ENCODE measurements around the gene VAMP8.
A peak's percentile ranks its signal among the peaks of the same experiment; 100 is the strongest.

The VAMP8 gene

DNA sequence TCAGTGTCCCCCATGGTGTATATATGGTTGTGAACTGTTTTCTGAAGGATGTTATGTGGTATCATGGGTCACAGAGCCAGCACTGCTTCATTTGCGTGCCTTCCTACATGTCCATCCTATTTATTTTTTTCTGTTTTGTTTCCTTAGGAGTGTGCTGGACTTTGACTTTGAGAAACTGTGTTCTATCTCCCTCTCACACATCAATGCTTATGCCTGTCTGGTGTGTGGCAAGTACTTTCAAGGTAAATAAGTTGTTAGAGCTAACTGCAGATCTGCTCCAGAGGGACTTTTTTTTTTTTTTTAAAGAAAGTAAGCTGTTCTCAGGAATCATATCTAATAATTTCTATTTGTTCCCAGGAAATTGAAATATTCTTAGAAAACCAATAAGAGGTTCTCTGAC is 44.0 kb downstream of the VAMP8 start:
- Histone ChIP-seq H3K9me3 (ENCODE audit: control extremely low read depth in 1 of 5, control insufficient read depth in 4 of 5, insufficient read depth in 2 of 5, low read depth in 1 of 5, low read length in 4 of 5) (no peaks in the 10 kb centered on the region), H3K36me3 (ENCODE audit: control insufficient read depth in 4 of 4, insufficient read depth in 4 of 4, low read length in 3 of 4) (peaks cover 23 to 70% (median 44%) of the 10 kb centered on the region in 4 experiments), H3K27ac (ENCODE audit: insufficient read depth in 1 of 2, low read depth in 1 of 2, low read length in 2 of 2, poor library complexity in 1 of 2, severe bottlenecking in 2 of 2) (no peak overlapping the region), H3K4me3 (ENCODE audit: control insufficient read depth in 1 of 7, extremely low read depth in 1 of 7, insufficient read depth in 4 of 7, low read depth in 2 of 7, low read length in 6 of 7) (no peak overlapping the region), H3K27me3 (replicated peaks in 2 of 5; ENCODE audit: control insufficient read depth in 4 of 5, insufficient read depth in 5 of 5, low read length in 4 of 5) (no peaks in the 10 kb centered on the region), H3K4me1 (ENCODE audit: control extremely low read depth in 1 of 4, control insufficient read depth in 4 of 4, insufficient read depth in 4 of 4, low read length in 3 of 4) (peaks cover 6 to 11% (median 11%) of the 10 kb centered on the region in 4 experiments)
- no CpG with 5 or more reads among the region's 1 CpG for WGBS (ENCODE audit: insufficient coverage)
- ChIA-PET POLR2A (no interaction called here), CTCF (interaction anchor here (0.8 to 5.7 kb wide), 8 partner anchors 8 to 108 kb away, joined by 3 to 38 read pairs (median 5); no protein-coding TSS in a partner anchor)
- DNase-seq = no peak

DNA sequence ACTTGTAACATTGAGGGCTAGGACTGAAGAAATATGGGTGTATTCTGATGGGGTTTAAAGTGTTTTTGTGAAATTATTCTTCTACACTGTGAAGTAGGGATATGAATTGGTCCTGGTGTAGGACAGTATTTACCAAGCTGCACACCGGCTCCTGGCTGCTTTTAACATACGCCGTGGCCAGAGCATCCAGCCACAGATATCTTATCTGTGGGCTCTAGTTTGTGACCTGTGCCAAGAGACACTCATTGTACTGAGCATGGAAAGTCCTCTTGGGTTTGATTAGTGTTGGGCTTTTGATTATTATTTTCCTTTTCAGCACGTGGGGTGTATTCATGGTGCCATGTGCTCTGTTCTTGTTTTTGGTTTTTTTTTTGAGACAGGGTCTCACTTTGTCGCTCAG is 46.6 kb downstream of the VAMP8 start:
- POLR2A ChIA-PET = no interaction called here
- DNase-seq = no peak
- peaks cover 29 to 86% (median 57%) of the 10 kb centered on the region in 4 experiments for H3K36me3 ChIP-seq (ENCODE audit: control insufficient read depth in 4 of 4, insufficient read depth in 4 of 4, low read length in 3 of 4)
- WGBS (ENCODE audit: insufficient coverage) = 86% methylated on average over 5 of the region's 5 CpGs
- CTCF ChIA-PET = interaction anchor here (5.7 kb wide), 1 partner anchor 13 kb away, joined by 38 read pairs; no protein-coding TSS in a partner anchor
- H3K4me1 ChIP-seq (ENCODE audit: control extremely low read depth in 1 of 4, control insufficient read depth in 4 of 4, insufficient read depth in 4 of 4, low read length in 3 of 4) = no peaks in the 10 kb centered on the region
- no peaks in the 10 kb centered on the region for H3K9me3 ChIP-seq (ENCODE audit: control extremely low read depth in 1 of 5, control insufficient read depth in 4 of 5, insufficient read depth in 2 of 5, low read depth in 1 of 5, low read length in 4 of 5)
- H3K27me3 ChIP-seq (replicated peaks in 2 of 5; ENCODE audit: control insufficient read depth in 4 of 5, insufficient read depth in 5 of 5, low read length in 4 of 5) = no peaks in the 10 kb centered on the region
- no peak overlapping the region for H3K27ac ChIP-seq (ENCODE audit: insufficient read depth in 1 of 2, low read depth in 1 of 2, low read length in 2 of 2, poor library complexity in 1 of 2, severe bottlenecking in 2 of 2)
- no peak overlapping the region for H3K4me3 ChIP-seq (ENCODE audit: control insufficient read depth in 1 of 7, extremely low read depth in 1 of 7, insufficient read depth in 4 of 7, low read depth in 2 of 7, low read length in 6 of 7)

DNA sequence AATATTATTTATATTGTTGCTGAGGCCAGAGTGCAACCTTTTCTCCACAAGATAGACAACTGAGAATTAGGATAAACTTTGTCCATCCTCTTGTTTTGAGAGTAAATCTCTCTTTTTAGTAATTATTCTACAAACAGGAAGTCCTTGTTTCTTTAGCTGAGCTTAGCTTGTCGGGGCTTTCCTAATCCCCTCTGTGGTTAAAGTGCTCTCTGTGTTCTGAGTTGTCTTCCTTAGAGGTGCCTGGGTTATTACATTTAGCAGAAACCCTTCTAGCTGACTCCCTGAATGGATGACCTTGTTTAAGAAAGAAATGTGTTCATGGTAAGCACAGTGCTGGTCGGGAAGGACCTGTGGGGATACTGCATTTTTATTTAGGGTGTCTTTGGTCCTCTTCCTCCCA is 51.3 kb downstream of the VAMP8 start:
- CTCF ChIA-PET = interaction anchor here (1.3 to 5.2 kb wide), 2 partner anchors 8 kb away, joined by 3 to 35 read pairs; no protein-coding TSS in a partner anchor
- H3K36me3 ChIP-seq (ENCODE audit: control insufficient read depth in 4 of 4, insufficient read depth in 4 of 4, low read length in 3 of 4) = peaks cover 40 to 89% (median 63%) of the 10 kb centered on the region in 4 experiments
- no peaks in the 10 kb centered on the region for H3K9me3 ChIP-seq (ENCODE audit: control extremely low read depth in 1 of 5, control insufficient read depth in 4 of 5, insufficient read depth in 2 of 5, low read depth in 1 of 5, low read length in 4 of 5)
- H3K27me3 ChIP-seq (replicated peaks in 2 of 5; ENCODE audit: control insufficient read depth in 4 of 5, insufficient read depth in 5 of 5, low read length in 4 of 5) = no peaks in the 10 kb centered on the region
- H3K4me1 ChIP-seq (ENCODE audit: control extremely low read depth in 1 of 4, control insufficient read depth in 4 of 4, insufficient read depth in 4 of 4, low read length in 3 of 4) = no peaks in the 10 kb centered on the region
- 89% methylated on average over 1 of the region's 2 CpGs for WGBS (ENCODE audit: insufficient coverage)
- peak in 1 of 3 donors; percentile 17 for DNase-seq
- no peak overlapping the region for H3K4me3 ChIP-seq (ENCODE audit: control insufficient read depth in 1 of 7, extremely low read depth in 1 of 7, insufficient read depth in 4 of 7, low read depth in 2 of 7, low read length in 6 of 7)
- POLR2A ChIA-PET = interaction anchor here (1.0 to 1.2 kb wide), 2 partner anchors 8 to 67 kb away, joined by 3 to 4 read pairs; no protein-coding TSS in a partner anchor
- H3K27ac ChIP-seq (ENCODE audit: insufficient read depth in 1 of 2, low read depth in 1 of 2, low read length in 2 of 2, poor library complexity in 1 of 2, severe bottlenecking in 2 of 2) = peak overlapping the region in 1 of 2 experiments; percentile 34

DNA sequence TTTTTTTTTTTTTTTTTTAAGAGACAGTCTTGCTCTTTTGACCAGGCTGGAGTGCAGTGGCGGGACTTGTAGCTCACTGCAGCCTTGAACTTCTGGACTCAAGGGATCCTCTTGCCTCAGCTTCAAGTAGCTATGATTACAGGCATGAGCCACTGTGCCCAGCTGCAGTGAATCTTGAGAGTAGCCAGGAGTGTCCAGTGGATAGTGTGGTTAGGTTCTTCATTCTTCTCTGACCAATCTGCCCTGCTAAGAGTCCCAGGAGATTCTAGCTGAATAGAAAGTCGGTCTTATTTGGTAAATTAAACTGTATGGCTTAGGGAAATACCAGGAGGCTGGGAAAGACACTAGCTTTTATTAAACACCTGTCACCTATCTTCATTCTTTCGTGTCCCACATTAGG is 53.9 kb downstream of the VAMP8 start:
- Histone ChIP-seq H3K4me3 (ENCODE audit: control insufficient read depth in 1 of 7, extremely low read depth in 1 of 7, insufficient read depth in 4 of 7, low read depth in 2 of 7, low read length in 6 of 7) (no peak overlapping the region), H3K9me3 (ENCODE audit: control extremely low read depth in 1 of 5, control insufficient read depth in 4 of 5, insufficient read depth in 2 of 5, low read depth in 1 of 5, low read length in 4 of 5) (no peaks in the 10 kb centered on the region), H3K4me1 (ENCODE audit: control extremely low read depth in 1 of 4, control insufficient read depth in 4 of 4, insufficient read depth in 4 of 4, low read length in 3 of 4) (no peaks in the 10 kb centered on the region), H3K36me3 (ENCODE audit: control insufficient read depth in 4 of 4, insufficient read depth in 4 of 4, low read length in 3 of 4) (peaks cover 36 to 85% (median 58%) of the 10 kb centered on the region in 4 experiments), H3K27ac (ENCODE audit: insufficient read depth in 1 of 2, low read depth in 1 of 2, low read length in 2 of 2, poor library complexity in 1 of 2, severe bottlenecking in 2 of 2) (no peak overlapping the region), H3K27me3 (replicated peaks in 2 of 5; ENCODE audit: control insufficient read depth in 4 of 5, insufficient read depth in 5 of 5, low read length in 4 of 5) (no peaks in the 10 kb centered on the region)
- POLR2A ChIA-PET = no interaction called here
- 100% methylated on average over 1 of the region's 3 CpGs for WGBS (ENCODE audit: insufficient coverage)
- CTCF ChIA-PET = interaction anchor here (0.7 to 9.5 kb wide), 5 partner anchors 10 to 113 kb away, joined by 3 to 69 read pairs (median 5); partner anchors contain the start of gene SFTPB
- no peak for DNase-seq
